NCI-H226 (cell line): ENCODE data around the gene SRRM2.

ENCODE experiments used
- DNase-seq: peaks from one replicate; pipeline ENCODE4 v3.0.0-alpha.2; 2015

The SRRM2 gene

GRCh38 chr16:2778630-2778958 is 26.2 kb downstream of the SRRM2 start:
- no peak for DNase-seq

DNA sequence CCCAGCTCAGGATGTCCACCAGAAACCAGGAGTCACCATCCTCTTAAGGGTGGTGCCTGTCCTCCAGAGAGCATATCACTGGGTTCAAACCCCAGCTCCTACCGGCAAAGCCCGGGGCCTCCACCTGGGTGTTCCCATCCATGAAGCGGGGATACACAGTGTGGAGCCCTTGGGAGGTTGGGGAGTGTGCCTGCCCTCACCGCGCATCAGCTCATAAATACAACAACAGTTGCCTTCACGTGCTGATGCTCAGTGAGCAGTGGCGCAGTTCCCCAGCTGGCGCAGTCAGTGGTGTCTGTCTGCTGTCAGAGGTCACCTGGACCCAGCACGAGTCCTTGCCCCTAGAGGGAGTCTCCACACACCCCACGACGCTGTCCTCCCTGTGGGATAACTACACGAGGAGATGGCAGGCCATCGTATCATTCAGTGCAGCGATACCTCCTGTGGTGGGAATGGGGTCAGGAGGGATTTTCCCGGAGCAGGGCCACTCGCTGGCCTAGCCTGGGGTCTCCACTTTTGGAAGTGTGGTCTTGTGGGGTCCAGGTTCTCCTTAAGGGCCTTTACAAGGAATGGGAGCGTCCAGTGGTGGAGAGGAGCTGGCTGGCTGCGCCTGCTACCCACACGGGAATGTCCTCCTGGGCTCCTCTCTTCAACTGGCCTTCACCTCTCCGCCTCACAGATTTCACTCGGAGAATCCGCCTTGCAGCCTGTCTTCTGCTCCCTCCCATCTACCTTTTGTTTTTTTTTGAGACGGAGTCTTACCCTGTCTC is 26.9 kb downstream of the SRRM2 start:
- no peak for DNase-seq

DNA sequence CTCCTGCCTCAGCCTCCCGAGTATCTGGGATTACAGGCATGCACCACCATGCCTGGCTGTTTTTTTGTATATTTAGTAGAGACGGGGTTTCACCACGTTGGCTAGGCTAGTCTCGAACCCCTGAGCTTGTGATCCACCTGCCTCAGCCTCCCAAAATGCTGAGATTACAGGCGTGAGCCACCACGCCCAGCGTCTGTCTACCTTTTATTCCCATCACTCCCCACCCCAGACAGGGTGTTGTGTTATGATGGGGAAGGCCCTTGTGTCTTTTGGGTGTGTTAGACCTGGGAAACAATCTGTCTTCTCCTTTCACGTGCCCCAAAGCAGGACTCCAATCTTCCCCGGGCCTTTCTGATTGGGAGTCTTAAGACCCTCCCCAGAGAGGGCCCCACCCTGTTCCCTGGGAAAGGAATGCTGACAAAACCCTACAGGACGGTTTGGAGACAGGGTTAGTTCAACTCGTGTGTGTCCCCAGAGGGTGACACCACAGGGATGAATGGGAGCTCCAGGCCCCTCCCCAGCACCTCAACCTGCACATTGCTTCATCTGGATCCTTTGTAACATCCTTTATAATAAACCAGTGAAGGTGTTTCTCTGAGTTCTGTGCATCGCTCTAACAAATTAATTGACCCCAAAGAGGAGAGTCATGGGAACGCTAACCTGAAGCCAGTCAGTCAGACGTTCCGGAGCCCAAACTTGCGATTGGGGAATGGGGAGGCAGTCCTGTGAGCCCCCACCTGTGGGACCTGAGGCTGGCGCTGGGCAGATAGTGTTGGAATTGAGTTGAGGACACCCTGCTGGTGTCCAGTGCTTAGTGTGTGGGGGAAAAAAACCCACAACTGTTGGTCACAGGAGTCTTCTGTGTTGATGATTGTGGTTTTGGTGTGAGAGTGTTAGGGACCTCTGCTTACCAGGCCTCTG is 27.8 kb downstream of the SRRM2 start:
- DNase-seq = no peak

DNA sequence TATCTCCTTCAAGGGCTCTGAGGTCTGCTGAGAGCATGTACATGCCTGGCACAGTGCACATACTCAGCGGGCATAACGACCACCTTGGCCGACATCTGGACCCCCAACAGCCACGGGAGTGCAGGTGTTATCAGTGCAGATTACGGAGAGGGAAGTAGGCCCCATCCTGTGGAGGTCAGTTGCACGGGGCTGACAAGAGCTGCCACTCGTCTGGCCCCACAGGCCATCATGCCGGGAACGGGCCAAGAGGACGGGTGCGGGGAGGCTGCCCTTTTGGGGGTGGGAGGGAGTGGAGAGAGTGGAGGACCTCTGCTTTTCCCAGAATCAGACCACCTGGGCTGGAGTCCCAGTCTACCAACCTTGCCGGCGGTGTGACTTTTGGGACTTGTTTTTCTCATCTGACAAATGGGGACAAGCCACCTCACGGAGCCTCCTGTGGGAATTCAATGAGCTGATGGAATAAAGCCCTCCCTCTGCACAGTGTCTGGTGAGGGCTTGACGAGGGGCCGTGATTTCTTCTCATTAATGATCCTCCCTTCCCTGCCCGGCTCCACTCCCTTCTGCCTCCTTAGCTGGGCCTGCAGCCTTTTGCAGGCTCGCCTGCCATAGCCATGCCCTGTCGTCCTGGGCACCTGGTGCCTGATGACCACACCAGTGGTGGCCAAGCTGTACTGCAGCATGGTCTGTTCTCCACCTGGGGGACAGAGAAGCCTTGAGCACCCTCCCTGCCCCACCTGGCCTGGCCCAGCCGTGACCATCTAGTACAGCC is 30.3 kb downstream of the SRRM2 start:
- DNase-seq = no peak

GRCh38 chr16:2783581-2784357 is 31.3 kb downstream of the SRRM2 start:
- DNase-seq = no peak

- no peak for DNase-seq
Measured at GRCh38 chr16:2784358-2785100, 32.1 kb downstream of the SRRM2 start.

- no peak for DNase-seq
Measured at GRCh38 chr16:2785101-2785991, 32.9 kb downstream of the SRRM2 start.

DNA sequence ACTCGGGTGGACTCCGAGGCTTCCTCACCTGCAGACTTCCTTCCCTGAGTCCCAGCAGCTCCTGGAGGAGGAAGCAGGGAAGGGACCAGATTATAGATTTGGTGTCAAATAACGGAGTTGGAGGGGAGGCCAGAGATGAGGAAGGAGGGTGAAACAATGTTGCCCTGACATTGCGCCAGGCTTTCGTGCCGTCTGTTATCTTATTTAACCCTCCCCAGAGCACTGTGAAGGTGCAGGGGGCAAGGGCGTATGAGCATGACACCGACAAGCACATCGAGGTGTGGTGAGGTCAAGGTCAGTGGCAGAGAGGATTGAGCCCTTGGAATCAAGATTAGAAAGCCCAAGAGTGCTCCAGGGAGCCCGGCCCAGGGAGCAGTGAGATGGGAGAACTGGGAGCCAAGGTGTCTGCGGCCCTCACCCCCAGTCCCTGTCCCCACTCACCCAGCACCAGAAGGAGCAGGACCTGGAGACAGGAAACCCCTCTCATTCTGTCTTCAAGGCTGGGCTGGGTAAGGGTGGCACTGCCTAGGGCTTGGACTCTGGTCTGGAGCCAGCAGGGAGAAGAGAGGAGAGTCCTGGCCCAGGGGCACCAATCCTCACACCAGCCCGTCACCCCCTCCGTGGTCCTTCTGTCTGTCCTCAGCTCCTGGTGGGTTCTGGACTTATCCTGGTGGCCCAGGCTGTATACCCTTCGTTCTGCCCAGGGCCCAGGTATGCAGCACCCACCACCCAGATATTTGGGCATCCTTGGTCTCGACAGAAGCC is 33.8 kb downstream of the SRRM2 start:
- no peak for DNase-seq

GRCh38 chr16:2786826-2787151 is 34.4 kb downstream of the SRRM2 start:
- DNase-seq = no peak

- DNase-seq = no peak
Measured at GRCh38 chr16:2787406-2787805, 35.0 kb downstream of the SRRM2 start, which contains the start of gene PRSS33. Gene PRSS33 (minus strand): TSS chr16:2787560. CDS start chr16:2786547, 1,013 bp downstream.

- DNase-seq = no peak
Measured at GRCh38 chr16:2787961-2788360, 35.5 kb downstream of the SRRM2 start.

DNA sequence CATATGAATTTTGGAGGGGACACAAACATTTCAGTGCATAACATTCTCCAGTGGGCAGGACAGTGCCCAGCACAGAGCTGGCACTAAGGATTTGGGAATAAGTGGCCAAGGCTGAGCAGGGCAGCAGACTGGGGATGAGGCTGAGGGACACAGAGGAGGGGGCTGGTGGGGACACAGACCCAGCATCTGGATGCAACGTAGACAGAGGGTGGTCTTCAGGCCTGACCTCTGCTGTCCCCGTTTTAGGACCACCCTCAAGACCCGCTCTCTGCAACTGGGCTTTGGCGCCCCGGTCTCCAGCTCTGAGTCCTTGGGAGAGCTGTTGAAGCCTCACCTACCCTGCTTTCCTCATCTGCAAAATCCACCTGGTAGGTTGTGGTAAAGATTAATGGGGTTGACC is 38.2 kb downstream of the SRRM2 start:
- DNase-seq = no peak

GRCh38 chr16:2791174-2791573 is 38.7 kb downstream of the SRRM2 start:
- DNase-seq = no peak

DNA sequence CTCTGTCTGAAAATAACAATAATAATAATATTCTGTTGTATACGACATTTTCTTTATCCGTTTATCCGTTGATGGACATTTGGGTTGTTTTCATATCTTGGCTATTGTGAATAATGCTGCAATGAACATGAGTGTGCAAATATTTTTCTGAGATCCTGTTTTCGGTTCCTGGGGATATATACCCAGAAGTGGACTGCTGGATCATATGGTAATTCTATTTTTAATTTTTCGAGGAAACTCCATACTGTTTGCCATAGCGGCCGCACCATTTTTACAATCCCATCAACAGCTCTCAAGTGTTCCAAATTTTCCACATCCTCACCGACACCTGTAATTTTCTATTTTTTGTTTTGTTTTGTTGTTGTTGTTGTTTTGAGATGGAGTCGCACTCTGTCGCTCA is 40.5 kb downstream of the SRRM2 start:
- DNase-seq = no peak

GRCh38 chr16:2795395-2796143 is 43.1 kb downstream of the SRRM2 start:
- no peak for DNase-seq

GRCh38 chr16:2798723-2799204 is 46.3 kb downstream of the SRRM2 start:
- DNase-seq = no peak

DNA sequence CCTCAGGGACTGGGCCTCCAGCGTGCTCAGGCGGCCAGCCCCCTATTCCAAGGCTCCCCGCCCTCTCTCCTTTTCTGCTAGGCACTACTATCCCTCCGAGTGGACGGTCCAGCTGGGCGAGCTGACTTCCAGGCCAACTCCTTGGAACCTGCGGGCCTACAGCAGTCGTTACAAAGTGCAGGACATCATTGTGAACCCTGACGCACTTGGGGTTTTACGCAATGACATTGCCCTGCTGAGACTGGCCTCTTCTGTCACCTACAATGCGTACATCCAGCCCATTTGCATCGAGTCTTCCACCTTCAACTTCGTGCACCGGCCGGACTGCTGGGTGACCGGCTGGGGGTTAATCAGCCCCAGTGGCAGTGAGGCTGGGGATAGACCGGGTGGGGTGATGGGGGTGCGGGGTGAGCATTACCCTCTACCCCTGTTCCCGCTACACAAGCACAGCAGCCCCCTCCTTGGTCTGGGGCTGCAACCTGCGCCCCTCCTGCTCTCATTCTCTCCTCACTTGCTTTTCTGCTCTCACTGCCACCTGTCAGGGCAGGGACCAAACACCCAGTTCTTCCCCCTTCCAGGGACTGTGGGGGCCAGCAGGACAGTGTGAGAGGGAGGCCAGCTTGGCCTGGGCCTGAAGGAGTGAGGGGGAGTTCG is 46.9 kb downstream of the SRRM2 start:
- no peak for DNase-seq

DNA sequence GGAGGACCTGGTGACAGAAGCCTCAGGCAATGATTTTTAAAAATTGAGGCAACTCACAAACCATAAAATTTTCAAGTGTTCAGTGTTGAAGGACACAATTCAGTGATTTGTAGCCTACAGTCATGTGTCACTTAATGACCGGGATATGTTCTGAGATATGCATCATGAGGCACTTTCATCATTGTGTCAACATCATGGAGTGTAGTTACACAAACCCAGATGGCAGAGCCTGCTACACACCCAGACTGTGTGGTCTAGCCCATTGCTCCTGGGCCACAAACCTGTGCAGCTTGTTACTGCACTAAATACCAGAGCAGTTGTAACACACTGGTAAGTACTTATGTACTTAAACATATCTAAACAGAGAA is 47.4 kb downstream of the SRRM2 start:
- DNase-seq = no peak
